Measurements from ENCODE around the gene DNPEP.
"Not testable (repeated sequence)": the region's sequence is repeated elsewhere in the genome, so short reads cannot be mapped to it uniquely, and the experiment has no call there.

Gene DNPEP

GRCh38 chr2:219398721-219399363 is 11.1 kb upstream of the DNPEP start:
- peak; percentile 62 for DNase-seq

GRCh38 chr2:219396863-219397457 is 9.2 kb upstream of the DNPEP start:
- DNase-seq, result no peak

GRCh38 chr2:219395609-219396008 is 7.9 kb upstream of the DNPEP start:
- DNase-seq, result no peak

GRCh38 chr2:219395056-219395455 is 7.3 kb upstream of the DNPEP start:
- not testable (repeated sequence) for DNase-seq

GRCh38 chr2:219392754-219393153 is 5.0 kb upstream of the DNPEP start:
- DNase-seq, result no peak

- DNase-seq, result no peak
Observed at GRCh38 chr2:219388907-219389156, 1.1 kb upstream of the DNPEP start.

DNA sequence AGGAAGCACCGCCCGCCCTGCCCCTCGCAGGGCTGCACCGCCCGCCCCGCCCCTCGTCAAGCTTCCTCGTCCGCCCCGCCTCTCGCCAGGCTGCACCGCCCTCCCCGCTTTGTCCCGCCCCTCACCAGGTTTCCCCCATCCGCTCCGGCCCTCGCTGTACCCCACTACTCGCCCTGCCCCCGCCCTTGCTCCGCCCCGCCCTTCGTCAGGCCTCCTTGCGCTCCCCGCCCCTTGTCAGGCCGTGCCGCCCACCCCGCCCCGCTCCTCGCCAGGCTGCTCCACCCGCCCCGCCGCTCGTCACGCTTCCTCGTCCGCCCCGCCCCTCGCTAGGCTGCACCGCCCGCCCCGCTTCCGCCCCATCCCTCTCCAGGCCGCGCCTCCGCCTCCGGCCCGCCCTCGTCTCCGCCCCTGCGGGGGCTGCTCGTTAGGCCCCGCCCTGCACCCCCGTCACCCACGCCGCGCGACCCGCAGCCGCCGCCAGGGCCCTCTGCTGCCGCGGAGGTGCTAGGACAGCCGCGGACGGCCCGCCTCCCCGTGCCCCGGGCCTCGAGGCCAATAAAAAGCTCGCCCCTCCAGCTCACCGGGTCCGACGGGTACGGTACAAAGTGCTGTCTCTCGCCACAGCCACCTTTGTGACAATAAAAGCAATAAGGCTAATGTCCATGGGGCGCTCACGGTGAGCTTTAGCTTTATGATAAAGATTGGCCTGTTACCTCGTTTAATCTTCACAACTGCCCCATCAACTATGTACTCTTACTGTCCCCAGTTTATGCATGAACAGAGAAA is 602 bp upstream of the DNPEP start:
- peak; percentile 93 for DNase-seq

GRCh38 chr2:219386532-219387280 is 1.0 kb downstream of the DNPEP start:
- no peak for DNase-seq

DNA sequence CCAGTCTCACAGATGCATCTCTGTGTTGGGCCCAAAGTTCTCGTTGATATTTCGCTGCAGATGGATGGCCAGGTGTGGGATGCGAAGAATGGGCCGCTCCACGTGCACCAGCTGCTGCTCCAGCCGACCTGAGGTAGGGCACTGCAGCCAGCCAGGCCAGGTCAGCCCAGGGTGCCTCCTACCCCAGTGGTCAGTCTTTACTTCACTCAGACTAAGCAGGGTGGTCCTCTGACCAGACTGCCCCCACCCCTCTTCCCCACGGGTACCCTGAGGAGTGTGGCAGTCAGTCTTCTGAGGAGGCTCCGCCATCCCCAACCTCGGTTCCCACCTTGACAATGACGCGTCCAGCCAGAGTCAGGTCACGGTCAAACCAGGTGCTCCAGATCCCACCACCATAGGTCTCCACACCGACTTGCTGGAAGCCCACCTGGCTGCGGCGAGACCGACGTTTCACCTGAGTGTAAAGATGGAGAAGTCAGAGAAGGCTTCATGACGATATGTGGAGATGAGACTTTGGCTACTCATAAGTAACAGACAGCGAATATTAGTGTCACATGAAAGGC is 1.7 kb downstream of the DNPEP start:
- DNase-seq, result no peak

- DNase-seq, result no peak
Observed at GRCh38 chr2:219384859-219385258, 2.9 kb downstream of the DNPEP start.

GRCh38 chr2:219384083-219384713 is 3.5 kb downstream of the DNPEP start:
- no peak for DNase-seq

GRCh38 chr2:219381448-219381847 is 6.3 kb downstream of the DNPEP start:
- DNase-seq, result no peak

GRCh38 chr2:219380926-219381325 is 6.8 kb downstream of the DNPEP start:
- no peak for DNase-seq

- DNase-seq, result no peak
Observed at GRCh38 chr2:219378163-219378851, 9.4 kb downstream of the DNPEP start.

DNA sequence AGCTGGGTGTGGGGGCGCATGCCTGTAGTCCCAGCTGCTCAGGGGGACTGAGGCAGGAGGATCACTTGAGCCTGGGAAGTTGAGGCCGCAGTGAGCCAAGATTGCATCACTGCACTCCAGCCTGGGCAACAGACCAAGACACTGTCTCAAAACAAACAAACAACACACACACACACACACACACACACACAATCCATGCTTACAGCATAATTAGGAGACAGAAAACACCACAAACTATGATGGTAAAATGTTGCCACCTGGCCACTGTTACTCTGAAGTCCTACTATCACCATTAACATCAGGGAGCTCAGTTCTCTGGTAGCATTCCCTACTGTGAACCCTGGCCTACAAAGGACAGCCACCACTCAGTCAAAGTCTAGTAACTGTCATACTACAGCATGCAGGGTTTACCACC is 18.3 kb downstream of the DNPEP start:
- no peak for DNase-seq

GRCh38 chr2:219368690-219369191 is 19.0 kb downstream of the DNPEP start:
- no peak for DNase-seq

- DNase-seq, result no peak
Observed at GRCh38 chr2:219362524-219363164, 25.1 kb downstream of the DNPEP start.

GRCh38 chr2:219362072-219362471 is 25.6 kb downstream of the DNPEP start:
- no peak for DNase-seq

DNA sequence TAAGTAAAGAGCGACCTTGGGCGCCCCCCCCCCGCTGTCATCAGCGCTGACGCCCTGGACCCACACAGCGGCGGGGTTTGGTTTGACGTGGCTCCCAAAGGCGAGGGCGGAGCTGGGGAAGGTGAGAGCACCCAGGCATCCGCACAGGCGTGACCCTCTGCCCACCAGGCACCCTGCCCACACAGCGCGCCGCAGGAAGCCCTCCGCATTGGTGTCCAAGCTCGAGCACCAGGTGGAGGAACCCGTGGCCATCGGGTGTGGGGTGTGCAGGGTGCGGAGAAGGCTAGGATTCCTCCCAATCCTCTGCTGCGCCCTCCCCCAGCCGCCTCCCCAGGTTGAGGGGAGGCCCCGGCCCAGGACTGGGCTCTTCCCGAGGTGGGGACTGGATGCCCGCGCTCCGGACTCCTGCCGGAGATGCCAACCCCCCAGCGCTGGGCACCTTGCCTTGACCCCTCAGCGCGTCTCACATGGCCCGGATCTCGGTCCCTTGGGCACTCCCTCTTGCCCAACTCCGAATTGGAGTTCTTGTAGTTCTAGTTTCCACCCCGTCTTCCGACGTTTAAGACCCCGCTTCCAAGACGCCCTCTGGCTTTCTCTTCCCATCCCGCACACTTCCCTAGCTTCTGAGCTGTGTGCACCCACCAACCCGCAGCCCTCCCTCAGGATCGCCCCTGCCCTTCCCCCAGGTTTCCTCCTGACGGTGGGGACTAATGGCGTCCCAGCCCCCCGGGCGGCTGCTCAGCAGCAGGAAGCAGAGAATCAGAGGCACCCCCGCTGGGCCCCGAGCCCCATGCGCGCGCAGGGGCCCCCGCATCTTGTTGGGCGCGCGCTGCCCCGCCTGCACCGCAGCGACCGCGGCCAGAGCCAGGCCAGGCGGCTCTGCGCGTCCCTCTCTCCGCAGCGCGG is 29.3 kb downstream of the DNPEP start:
- peak; percentile 40 for DNase-seq

- no peak for DNase-seq
Observed at GRCh38 chr2:219356834-219357233, 30.9 kb downstream of the DNPEP start.

All from COR-L47 (cell line).